GM19467 (cell line): ENCODE data around the gene NGB.
"Not testable (repeated sequence)": the region's sequence is repeated elsewhere in the genome, so short reads cannot be mapped to it uniquely, and the experiment has no call there.

Experiments used
- ATAC-seq: cut with Tn5 transposase; IDR thresholded peaks from one replicate; pipeline ENCODE4 v1.9.1; 2021; ENCODE audit warnings: mild to moderate bottlenecking, moderate library complexity; ENCODE audit not compliant: unreplicated experiment

Gene NGB

GRCh38 chr14:77271113-77271710 is at the start of gene NGB:
NGB (minus strand) TSS chr14:77271206; CDS start chr14:77270937, 269 bp downstream.
- ATAC-seq = no peak

- ATAC-seq = peak; percentile 62
Measured at GRCh38 chr14:77320238-77320935, 49.4 kb upstream of the NGB start, which contains the start of gene POMT2. POMT2 (minus strand) TSS chr14:77320883; CDS start chr14:77320681, 202 bp downstream.

- ATAC-seq = no peak
Measured at GRCh38 chr14:77319422-77319821, 48.4 kb upstream of the NGB start.

GRCh38 chr14:77318756-77319155 is 47.8 kb upstream of the NGB start:
- not testable (repeated sequence) for ATAC-seq

- ATAC-seq = no peak
Measured at GRCh38 chr14:77318006-77318553, 47.1 kb upstream of the NGB start.

GRCh38 chr14:77316872-77317301 is 45.9 kb upstream of the NGB start:
- ATAC-seq = no peak

- ATAC-seq = no peak
Measured at GRCh38 chr14:77316195-77316505, 45.1 kb upstream of the NGB start.

- ATAC-seq = no peak
Measured at GRCh38 chr14:77314539-77315457, 43.8 kb upstream of the NGB start.

GRCh38 chr14:77314043-77314442 is 43.0 kb upstream of the NGB start:
- ATAC-seq = no peak

GRCh38 chr14:77313371-77313770 is 42.4 kb upstream of the NGB start:
- ATAC-seq = no peak

- no peak for ATAC-seq
Measured at GRCh38 chr14:77311217-77311616, 40.2 kb upstream of the NGB start.

GRCh38 chr14:77310026-77310425 is 39.0 kb upstream of the NGB start:
- ATAC-seq = no peak

GRCh38 chr14:77309131-77309530 is 38.1 kb upstream of the NGB start:
- ATAC-seq = no peak

- ATAC-seq = no peak
Measured at GRCh38 chr14:77306851-77307496, 36.0 kb upstream of the NGB start.

- no peak for ATAC-seq
Measured at GRCh38 chr14:77306416-77306815, 35.4 kb upstream of the NGB start.

- no peak for ATAC-seq
Measured at GRCh38 chr14:77305696-77306095, 34.7 kb upstream of the NGB start.

GRCh38 chr14:77303417-77304156 is 32.6 kb upstream of the NGB start:
- ATAC-seq = no peak

- ATAC-seq = no peak
Measured at GRCh38 chr14:77302926-77303325, 31.9 kb upstream of the NGB start.

- no peak for ATAC-seq
Measured at GRCh38 chr14:77301103-77301502, 30.1 kb upstream of the NGB start.

- ATAC-seq = no peak
Measured at GRCh38 chr14:77299771-77300170, 28.8 kb upstream of the NGB start.
